Stimulated activated CD4-positive, alpha-beta T cell treated with anti-CD3 and anti-CD28 coated beads, Interleukin-15, amount 100 ng/mL, for 48 hours (primary cell): Measurements from ENCODE around the gene CABP7.

Source experiments
- DNase-seq, 2 donors: peaks; one replicate each; pipeline ENCODE4 v3.0.0-alpha.2; 2020; ENCODE audit warnings: low read depth in 2 of 2

The CABP7 gene

DNA sequence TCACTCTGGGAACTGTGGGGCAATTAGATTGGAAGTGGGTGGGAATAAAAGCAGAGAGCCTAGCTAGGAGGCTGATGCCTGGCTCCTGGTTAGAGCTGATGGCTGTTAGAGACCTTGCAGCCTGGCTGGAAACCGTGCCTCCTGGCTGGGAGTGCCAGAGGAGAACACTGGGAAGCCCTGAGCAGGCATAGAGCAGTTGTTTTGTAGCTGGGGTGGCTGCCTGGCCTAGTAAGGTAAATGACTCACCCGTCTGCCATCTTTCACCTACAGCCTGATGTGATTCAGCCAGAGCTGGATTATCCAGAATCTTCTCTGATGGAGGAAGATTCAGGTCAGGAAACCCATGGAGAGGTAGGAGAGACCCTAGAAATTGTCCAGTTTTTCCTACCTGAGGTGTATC is 53.4 kb downstream of the CABP7 start:
- no peak for DNase-seq

DNA sequence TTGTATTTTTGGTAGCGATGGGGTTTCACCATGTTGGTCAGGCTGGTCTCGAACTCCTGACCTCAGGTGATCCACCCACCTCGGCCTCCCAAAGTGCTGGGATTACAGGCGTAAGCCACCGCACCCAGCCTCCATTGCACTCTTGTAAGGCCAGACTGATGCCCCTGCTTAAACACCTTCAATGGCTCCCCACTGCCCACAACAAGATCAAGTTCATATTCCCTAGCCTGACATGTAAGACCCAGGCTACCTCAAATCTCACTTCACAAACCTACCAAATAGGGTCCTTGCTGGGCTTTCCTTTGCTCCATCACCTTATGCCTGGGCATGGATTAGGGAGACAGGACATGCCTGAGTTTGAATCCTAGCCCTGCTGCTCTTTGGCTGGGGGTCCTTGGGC is 60.4 kb downstream of the CABP7 start:
- DNase-seq: no peak

GRCh38 chr22:29780748-29781676 is 61.2 kb downstream of the CABP7 start:
- no peak for DNase-seq
